ENCODE measurements around the gene TNS1. TPM values are rescaled to one million over a fixed set of nuclear protein-coding genes. Genes with fewer than 3 reads are reported as not detected.
A peak's percentile ranks its signal among the peaks of the same experiment; 100 is the strongest.

TNS1 gene
- total and polyA plus RNA-seq, 2 experiments from 2014 or later: 16.2 to 27.6 TPM

DNA sequence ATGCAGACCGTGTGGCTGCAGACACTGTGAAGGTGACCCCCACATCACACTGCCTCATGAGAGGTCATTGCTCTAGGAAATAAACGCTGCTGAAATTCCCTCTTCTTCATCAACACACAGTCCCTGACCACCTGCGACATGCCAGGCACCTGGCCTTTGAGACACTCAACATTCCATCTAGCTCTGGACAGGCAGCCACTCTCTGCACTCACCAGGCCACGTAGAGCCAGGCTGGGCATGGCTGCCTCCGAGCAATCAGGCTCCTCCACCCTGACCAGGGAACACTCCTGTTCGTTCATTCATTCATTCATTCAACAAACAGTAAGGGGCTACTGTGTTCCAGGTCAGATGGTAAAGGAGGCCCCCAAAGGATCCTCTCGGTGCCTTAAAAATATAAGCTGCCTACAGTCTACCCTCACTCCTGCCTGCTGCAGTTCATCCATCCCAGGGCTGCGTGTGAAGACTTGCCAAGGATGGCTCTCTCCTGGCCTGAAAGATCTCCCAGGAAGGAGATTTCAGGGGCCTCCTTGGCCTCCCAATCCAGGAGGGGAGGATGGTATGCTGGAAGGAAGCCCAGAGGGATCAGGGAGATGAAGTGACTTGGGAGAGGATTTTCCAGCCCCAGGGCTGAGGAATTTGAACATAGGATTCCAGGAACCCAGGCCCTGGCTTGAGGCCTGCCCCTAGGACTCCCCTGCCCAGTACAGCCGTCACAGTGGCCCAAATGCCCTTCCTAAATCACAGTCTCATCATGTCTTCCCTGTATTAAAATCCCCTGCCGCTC lies 66.7 kb downstream of the TNS1 start:
- Histone ChIP-seq H3K4me2 (peak overlapping the region; percentile 47), H3K4me1 (ENCODE audit: insufficient read depth) (peaks cover 55% of the 10 kb centered on the region), H3K27ac (peak overlapping the region; percentile 70), H3K79me2 (peaks cover 68% of the 10 kb centered on the region), H3K27me3 (no peaks in the 10 kb centered on the region), H2AFZ (no peak overlapping the region), H3K4me3 (no peak overlapping the region), H3K9me3 (ENCODE audit: low read depth) (no peaks in the 10 kb centered on the region), H3K36me3 (replicated peaks; ENCODE audit: insufficient read depth, low read depth) (no peaks in the 10 kb centered on the region), H4K20me1 (ENCODE audit: insufficient read depth, poor library complexity, severe bottlenecking) (peaks cover 10% of the 10 kb centered on the region), H3K9me2 (replicated peaks; ENCODE audit: insufficient read depth) (no peaks in the 10 kb centered on the region)
- DNase-seq (ENCODE audit: low spot score): no peak
- WGBS (ENCODE audit: low lambda C conversion rate, missing lambda C conversion rate): 73% methylated on average over 10 of the region's 10 CpGs
- TF ChIP-seq EZH2phosphoT487 (IDR thresholded peaks at IDR 0.05; ENCODE audit: low read depth, severe bottlenecking, unreplicated experiment) (no peak), EZH2 (IDR thresholded peaks at IDR 0.05; ENCODE audit: borderline replicate concordance) (no peak)
- TF ChIP-seq, protein P1, sequence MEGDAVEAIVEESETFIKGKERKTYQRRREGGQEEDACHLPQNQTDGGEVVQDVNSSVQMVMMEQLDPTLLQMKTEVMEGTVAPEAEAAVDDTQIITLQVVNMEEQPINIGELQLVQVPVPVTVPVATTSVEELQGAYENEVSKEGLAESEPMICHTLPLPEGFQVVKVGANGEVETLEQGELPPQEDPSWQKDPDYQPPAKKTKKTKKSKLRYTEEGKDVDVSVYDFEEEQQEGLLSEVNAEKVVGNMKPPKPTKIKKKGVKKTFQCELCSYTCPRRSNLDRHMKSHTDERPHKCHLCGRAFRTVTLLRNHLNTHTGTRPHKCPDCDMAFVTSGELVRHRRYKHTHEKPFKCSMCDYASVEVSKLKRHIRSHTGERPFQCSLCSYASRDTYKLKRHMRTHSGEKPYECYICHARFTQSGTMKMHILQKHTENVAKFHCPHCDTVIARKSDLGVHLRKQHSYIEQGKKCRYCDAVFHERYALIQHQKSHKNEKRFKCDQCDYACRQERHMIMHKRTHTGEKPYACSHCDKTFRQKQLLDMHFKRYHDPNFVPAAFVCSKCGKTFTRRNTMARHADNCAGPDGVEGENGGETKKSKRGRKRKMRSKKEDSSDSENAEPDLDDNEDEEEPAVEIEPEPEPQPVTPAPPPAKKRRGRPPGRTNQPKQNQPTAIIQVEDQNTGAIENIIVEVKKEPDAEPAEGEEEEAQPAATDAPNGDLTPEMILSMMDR (IDR thresholded peaks at IDR 0.05; ENCODE audit: poor library complexity): no peak

DNA sequence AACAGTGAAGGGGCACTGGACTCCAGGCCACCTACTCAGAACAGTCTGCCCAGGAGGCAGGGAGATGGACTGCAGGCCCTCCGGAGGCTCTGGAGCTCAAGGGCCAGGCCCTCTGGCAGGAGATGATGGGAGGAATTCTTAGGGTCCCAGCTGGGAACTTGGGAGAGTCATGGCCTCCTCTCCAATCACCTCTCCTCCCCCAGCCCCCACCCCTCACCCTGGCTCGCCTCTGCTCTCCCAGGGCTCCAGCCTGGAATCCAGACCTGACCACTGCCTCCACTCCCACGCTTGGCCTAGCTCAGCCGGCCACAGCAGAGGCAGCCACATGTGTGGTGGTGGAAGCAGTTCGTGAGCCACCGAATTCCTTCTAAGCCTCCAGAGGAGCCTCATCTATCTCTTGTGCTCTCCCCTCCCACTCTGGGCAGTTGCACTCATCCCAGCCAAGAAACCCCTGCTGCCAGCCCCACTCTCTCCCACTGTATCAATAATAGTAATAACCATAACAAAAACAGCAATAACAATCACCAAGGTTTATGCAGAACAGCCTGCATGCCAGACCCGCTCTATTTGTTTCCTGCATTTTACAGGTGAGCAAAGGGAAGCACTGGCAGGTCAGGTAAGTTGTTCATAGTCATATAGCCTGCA lies 67.4 kb downstream of the TNS1 start:
- TF ChIP-seq EZH2 (IDR thresholded peaks at IDR 0.05; ENCODE audit: borderline replicate concordance) (no peak), EZH2phosphoT487 (IDR thresholded peaks at IDR 0.05; ENCODE audit: low read depth, severe bottlenecking, unreplicated experiment) (no peak)
- TF ChIP-seq, protein P1 (IDR thresholded peaks at IDR 0.05; ENCODE audit: poor library complexity): no peak
- DNase-seq (ENCODE audit: low spot score): no peak
- Histone ChIP-seq H3K79me2 (peaks cover 65% of the 10 kb centered on the region), H3K27me3 (no peaks in the 10 kb centered on the region), H2AFZ (no peak overlapping the region), H3K4me1 (ENCODE audit: insufficient read depth) (peaks cover 55% of the 10 kb centered on the region), H3K4me2 (peak overlapping the region; percentile 47), H3K9me3 (ENCODE audit: low read depth) (no peaks in the 10 kb centered on the region), H4K20me1 (ENCODE audit: insufficient read depth, poor library complexity, severe bottlenecking) (peaks cover 7% of the 10 kb centered on the region), H3K4me3 (no peak overlapping the region), H3K27ac (peak overlapping the region; percentile 59), H3K36me3 (replicated peaks; ENCODE audit: insufficient read depth, low read depth) (no peaks in the 10 kb centered on the region), H3K9me2 (replicated peaks; ENCODE audit: insufficient read depth) (no peaks in the 10 kb centered on the region)
- WGBS (ENCODE audit: low lambda C conversion rate, missing lambda C conversion rate): 61% methylated on average over 7 of the region's 7 CpGs

DNA sequence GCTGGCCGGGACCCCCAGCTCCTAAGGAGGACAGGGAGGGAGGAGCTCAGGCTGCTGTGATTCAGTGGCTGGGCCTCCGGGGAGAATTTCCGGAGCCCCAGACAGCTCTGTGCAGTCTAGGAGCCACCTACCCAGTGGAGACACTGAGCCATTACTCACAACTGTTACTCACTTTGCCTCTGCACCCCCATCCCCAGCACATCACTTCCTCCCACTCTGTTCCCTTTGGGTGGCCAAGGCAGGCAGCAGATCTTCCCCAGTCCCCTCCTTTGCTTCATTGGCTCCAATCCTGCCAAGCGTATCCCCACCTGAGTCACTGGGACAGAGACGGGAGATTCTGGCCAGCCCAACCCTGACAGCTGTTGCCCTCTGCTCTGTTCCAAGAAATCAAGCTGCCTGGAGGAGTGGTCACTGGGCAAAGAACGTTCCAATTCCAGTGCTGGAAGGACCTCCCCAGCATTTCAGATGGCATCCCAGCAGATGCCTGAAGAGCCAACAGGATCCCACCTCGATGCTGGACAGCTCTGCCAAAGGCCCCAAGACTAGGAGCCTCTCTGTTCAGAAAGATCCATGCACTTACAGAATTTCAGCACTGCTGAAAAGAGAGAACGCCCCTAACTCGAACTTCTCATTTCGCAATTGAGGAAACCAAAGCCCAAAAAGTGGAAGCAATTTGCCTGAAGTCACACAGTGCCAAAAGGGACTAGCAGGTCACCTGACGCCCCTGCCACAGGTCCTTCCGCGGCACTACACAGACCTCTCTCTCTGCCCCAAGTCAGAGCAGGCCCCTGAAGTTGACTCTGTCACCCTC lies 68.3 kb downstream of the TNS1 start:
- Histone ChIP-seq H3K4me2 (no peak overlapping the region), H4K20me1 (ENCODE audit: insufficient read depth, poor library complexity, severe bottlenecking) (peaks cover 5% of the 10 kb centered on the region), H3K27me3 (no peaks in the 10 kb centered on the region), H3K79me2 (peaks cover 65% of the 10 kb centered on the region), H3K27ac (peak overlapping the region; percentile 59), H2AFZ (no peak overlapping the region), H3K9me3 (ENCODE audit: low read depth) (no peaks in the 10 kb centered on the region), H3K4me1 (ENCODE audit: insufficient read depth) (peaks cover 59% of the 10 kb centered on the region), H3K4me3 (no peak overlapping the region), H3K9me2 (replicated peaks; ENCODE audit: insufficient read depth) (no peaks in the 10 kb centered on the region), H3K36me3 (replicated peaks; ENCODE audit: insufficient read depth, low read depth) (no peaks in the 10 kb centered on the region)
- DNase-seq (ENCODE audit: low spot score): no peak
- no peak for TF ChIP-seq EZH2 (IDR thresholded peaks at IDR 0.05; ENCODE audit: borderline replicate concordance)
- TF ChIP-seq EZH2phosphoT487 (IDR thresholded peaks at IDR 0.05; ENCODE audit: low read depth, severe bottlenecking, unreplicated experiment): no peak
- TF ChIP-seq, protein P1 (IDR thresholded peaks at IDR 0.05; ENCODE audit: poor library complexity): no peak
- 54% methylated on average over 13 of the region's 13 CpGs for WGBS (ENCODE audit: low lambda C conversion rate, missing lambda C conversion rate)

All from hepatocyte (in vitro differentiated cells).